Measurements from ENCODE around the gene PRDX2.

The PRDX2 gene

DNA sequence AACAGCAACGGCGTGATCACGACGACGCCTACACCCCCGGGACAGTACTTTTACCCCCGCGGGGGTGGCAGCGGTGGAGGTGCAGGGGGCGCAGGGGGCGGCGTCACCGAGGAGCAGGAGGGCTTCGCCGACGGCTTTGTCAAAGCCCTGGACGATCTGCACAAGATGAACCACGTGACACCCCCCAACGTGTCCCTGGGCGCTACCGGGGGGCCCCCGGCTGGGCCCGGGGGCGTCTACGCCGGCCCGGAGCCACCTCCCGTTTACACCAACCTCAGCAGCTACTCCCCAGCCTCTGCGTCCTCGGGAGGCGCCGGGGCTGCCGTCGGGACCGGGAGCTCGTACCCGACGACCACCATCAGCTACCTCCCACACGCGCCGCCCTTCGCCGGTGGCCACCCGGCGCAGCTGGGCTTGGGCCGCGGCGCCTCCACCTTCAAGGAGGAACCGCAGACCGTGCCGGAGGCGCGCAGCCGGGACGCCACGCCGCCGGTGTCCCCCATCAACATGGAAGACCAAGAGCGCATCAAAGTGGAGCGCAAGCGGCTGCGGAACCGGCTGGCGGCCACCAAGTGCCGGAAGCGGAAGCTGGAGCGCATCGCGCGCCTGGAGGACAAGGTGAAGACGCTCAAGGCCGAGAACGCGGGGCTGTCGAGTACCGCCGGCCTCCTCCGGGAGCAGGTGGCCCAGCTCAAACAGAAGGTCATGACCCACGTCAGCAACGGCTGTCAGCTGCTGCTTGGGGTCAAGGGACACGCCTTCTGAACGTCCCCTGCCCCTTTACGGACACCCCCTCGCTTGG, 9.3 kb downstream of the PRDX2 start:
- peak; percentile 65 to 74 for DNase-seq

DNA sequence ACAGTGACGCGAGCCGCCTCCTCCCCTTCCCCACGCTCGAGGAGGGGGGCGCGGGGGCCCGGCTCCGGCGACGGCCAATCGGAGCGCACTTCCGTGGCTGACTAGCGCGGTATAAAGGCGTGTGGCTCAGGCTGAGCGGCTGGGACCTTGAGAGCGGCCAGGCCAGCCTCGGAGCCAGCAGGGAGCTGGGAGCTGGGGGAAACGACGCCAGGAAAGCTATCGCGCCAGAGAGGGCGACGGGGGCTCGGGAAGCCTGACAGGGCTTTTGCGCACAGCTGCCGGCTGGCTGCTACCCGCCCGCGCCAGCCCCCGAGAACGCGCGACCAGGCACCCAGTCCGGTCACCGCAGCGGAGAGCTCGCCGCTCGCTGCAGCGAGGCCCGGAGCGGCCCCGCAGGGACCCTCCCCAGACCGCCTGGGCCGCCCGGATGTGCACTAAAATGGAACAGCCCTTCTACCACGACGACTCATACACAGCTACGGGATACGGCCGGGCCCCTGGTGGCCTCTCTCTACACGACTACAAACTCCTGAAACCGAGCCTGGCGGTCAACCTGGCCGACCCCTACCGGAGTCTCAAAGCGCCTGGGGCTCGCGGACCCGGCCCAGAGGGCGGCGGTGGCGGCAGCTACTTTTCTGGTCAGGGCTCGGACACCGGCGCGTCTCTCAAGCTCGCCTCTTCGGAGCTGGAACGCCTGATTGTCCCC, 10.1 kb downstream of the PRDX2 start, which contains the start of gene JUNB:
Gene JUNB, plus strand, starts transcription at position 142 of the 706 bp plus-strand sequence. Its CDS starts 286 bp downstream, at position 428.
- peak; percentile 99 for DNase-seq

DNA sequence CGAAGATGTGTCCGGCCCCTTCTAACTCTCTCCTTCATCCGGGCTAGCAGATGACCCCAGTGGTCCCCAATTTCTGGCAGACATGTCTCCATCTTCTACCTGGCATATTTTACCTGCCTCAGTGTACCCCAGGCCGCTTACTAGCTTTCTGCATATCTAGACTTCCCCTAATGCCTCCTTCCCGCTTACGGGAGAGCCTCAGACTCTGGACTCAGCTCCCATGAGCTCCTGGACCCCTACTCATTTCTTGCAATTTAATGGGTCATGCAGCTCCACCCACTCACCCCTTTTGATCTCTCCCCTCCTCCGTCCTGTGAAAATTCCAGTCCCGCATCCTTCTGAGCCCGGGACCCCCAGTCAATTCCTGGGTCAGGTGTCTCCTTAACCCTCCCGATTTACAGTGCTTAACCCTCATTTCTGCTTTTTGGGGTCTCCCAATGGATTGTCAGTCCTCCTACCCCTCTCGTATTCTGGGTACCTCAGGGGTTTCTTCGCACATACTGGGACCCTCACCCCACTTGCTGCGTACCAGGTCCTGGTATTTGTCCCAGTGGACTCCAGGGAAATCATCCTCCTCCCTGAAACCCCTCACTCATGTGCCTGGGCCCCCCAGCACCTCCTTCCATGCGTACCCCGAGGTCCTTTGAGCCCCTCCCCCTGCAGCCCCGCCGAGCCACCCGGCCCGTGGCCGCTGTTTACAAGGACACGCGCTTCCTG, 10.8 kb downstream of the PRDX2 start:
- peak in 1 of 2 donors; percentile 44 for DNase-seq

DNA sequence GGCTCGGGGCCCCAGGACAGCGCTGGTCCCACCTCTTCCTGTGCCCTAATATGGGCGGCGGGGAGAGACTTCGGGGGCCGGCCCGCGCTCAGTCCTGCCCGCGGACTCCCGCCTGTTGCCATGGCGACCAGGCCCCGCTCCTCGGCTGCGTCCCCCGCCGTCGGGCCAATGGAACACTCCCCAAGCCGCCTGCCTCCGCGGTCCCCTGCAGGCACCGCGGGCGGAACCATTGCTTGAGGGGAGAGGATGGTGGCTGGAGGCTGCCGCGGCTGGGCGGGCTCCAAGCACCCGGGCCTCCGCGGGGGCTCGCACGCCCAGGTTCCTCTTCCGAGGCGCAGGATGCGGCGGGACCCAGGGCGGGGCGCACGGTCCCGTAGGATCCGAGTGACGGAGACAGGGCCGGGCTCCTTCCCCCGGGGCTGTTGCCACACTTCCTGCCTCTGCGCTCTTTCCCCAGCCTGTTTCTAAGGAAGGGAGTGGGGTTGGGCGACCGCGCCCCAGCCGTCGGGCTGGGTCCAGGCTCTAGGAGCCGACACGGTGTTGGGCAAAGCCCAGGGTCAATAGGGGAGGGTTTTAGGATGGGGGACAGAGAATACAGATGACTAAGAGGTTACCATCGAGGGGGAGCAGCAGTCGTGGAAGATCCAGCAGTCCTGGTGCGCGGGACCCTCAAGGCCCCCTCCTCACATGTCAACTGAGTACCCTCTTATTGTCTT, 11.5 kb downstream of the PRDX2 start:
- DNase-seq: peak; percentile 98

DNA sequence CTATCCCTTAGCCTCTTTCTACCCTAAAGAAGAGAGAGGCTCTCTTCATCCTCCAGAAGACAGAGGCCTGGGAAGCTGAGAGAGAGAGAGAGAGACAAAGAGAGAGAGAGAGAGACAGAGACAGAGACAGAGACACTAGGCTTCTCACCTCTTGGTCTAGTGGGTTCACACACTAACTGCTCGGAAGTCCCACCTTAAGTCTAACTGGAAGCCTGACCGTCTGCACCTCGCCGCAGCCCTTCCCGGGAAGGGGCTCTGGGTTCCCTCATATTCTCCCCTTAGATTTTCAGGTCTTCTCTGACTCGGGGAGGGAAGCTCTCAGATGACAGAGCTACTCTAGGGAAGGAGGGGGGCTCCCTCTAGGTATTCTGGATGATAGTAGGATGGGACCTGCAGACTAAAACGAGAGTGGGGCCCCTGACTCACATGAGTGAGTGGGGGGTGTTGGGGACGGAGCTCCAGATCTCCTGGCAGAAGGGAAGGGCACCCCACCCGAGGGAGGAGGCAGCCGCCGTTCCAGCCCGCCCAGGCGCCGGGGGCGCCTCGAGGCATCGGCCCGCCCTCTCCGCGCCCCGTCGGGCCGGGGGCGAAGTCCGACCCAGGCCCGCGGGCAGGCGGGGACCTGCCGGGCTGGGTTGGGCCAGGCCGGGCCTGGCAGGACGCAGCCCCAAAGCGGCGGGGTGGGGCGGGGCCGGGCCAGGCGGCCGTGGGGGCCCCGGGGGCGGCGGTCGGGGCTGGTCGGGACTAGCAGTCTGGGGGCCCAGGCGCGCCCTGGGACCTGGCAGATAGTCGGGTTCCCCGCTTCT, 12.3 kb downstream of the PRDX2 start:
- peak in 1 of 2 donors; percentile 34 for DNase-seq

DNA sequence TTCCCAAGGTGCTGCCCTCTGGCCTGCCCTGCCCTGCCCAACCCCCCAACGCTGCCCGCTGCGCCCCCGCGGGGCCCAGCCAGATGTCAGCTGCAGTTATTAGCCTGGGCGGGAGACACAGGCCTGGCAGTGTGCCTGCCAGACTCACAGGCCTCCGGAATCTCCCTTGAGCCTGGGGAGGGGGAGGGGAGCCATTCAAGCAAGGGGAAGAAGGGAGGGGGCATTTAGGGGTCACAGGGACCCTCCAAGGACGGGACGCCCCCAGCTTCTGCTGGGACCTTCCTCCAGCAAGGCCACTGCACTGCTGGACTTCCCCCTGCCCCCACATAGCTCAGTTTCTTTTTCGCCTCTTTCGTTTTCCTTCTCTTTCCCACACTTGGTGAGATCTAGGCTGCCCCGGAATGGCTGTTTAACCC, 12.9 kb downstream of the PRDX2 start:
- DNase-seq: peak; percentile 82 to 85

DNA sequence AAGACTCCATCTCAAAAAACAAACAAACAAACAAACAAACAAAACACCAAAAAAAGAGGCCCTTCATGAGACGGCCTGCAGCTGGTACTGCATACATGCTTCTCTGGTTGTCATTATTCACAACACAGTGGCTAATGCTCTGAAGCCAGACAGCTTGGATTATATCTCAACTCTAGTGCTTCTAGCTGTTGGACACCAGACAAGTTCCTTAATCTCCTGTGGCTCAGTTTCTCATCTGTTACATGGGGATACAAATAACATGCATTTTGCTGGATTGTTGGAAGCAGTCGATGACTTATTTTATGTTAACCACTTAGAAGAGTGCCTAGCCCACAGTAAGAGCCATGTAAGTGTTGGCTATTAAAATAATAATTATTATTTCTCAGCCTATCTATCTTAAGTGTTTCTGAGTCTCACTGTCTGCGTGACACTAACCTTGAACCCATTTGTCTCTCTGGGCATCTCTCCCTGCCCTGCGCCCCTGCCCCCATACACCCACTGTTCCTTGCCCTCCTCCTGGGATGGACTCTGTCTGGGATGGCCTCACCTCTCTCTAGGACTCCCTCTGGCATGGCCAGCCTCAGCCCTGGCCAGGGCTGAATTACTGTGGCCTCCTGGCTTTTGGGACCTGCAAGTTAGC, 13.4 kb downstream of the PRDX2 start:
- no peak for DNase-seq

DNA sequence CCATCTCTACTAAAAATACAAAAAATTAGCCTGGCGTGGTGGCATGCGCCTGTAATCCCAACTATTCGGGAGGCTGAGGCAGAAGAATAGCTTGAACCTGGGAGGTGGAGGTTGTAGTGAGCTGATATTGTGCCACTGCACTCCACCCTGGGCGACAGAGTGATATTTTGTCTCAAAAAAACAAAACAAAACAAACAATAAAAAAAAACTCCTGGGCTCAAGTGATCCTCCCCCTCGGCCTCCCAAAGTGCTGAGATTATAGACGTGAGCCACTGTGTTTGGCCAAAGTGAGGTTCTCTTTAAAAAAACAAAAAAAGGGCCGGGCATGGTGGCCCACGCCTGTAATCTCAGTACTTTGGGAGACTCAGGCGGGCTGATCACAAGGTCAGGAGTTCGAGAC, 14.1 kb downstream of the PRDX2 start:
- no peak for DNase-seq

DNA sequence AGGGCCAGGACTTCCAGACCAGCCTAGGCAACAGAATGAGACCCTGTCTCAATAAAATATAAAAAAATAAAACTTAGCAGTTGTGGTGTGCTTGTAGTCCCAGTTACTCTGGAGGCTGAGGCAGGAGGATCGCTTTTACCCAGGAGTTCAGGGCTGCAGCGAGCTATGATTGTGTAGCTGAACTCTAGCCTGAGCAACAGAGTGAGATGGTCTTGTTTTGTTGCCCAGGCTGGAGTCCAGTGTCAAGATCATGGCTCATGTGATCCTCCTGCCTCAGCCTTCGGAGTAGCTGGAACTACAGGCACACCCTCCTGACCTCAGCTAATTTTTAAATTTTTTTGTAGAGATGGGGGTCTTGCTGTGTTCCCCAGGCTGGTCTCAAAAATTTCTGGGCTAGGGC, 14.6 kb downstream of the PRDX2 start:
- no peak for DNase-seq

DNA sequence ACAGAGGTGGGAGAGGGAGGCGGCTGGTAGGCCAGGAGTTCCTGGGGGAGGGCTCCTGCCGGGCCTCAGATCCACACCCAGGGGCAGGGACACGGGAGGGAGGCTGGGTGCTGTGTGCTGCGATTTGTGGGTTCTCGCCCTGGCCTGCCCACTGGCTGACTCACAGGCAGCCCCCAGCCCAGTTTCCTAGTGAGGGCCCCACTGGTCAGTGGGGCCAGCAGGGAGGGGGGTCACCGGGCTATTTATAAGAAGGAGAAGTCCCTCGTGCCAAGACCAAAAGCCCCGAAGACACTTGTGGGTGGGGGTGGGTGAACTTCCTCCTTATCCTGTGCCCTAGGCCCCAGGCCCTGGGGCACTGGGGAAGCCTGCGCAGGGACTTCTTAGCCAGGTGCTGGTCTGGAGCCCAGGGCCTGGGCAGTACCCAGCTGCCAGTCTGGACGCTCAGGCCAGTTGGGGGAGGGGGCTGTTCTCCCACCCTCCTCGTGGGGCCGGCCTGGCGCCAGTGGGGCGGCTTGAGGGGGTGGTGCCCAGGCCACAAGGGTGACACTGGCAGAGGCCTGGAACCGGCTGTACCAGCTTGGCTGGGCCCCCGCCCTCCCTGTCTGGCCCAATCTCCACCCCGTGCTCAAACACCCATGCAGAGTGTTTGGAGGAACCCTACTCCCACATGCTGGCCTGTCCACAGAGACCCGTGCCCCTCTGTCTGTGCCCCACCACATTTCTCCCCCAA, 15.3 kb downstream of the PRDX2 start:
- peak; percentile 55 to 82 for DNase-seq

DNA sequence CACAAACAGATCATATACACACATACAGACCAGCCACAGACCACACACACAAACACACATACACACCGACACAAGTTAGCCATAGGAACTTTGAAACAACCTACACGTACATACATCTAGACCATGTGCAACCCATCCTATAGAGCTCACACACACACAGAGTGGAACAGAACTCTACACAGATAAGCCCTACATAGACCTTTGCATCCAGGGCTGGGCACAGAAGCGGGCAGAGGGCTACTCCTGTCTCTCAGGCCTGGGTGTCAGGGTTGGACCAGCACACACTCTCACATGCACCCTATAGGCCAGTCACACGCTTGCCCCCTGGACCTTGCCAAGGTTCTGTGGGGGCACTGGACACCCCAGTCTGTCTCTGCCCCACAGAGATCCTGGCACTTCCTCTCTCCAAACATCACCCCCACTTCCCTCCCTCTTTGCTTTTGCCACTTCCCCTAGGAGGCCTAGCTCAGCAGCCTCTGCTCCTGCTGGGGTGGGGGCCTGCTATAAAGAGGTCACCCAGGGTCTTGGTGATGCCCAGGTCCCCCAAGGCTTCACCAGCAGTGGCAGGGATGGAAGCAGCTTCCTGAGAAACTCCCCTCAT, 16.1 kb downstream of the PRDX2 start:
- DNase-seq: peak; percentile 39 to 42

DNA sequence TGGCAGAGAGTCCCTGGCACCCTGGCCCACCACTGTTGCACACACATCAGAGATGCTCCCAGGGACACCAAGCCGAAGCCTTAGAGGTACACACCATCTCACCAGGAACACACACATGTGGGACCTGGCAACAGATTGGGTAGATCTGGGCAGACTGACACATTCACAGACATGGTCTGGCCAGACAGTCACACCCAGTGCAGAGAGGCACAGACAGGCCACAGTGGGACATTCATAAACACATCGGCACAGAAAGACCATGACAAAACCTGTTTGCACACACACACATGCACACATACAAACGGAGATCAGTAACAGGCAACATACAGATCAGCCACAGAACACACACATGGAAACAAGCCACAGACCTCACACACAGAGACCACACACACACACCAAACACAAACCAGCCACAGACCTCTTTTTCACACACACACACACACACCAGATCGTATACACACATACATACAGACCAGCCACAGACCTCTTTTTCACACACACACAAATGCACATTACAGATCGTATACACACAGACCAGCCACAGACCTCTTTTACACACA, 16.6 kb downstream of the PRDX2 start:
- peak; percentile 66 to 81 for DNase-seq

DNA sequence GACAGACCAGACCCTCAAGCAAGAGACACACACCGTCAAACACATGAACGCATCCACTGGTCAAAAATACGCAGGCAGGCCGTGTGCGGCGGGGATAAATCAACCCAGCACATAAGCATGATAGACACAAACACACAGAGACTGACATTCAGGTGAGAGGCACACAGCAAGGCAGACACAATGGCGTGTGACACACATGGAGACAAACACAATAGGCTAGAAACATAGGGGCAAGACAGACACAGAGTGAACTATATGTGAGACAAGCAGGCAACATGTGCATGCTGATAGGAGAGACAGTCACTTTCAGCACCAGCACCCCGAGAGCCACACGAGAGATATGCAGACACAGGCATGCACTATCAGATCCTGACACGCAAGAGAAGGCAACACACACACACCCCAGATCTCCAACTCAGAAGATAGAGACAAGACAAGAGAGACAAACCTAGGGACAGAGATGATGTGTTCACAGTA, 17.2 kb downstream of the PRDX2 start:
- DNase-seq: peak in 1 of 2 donors; percentile 52

DNA sequence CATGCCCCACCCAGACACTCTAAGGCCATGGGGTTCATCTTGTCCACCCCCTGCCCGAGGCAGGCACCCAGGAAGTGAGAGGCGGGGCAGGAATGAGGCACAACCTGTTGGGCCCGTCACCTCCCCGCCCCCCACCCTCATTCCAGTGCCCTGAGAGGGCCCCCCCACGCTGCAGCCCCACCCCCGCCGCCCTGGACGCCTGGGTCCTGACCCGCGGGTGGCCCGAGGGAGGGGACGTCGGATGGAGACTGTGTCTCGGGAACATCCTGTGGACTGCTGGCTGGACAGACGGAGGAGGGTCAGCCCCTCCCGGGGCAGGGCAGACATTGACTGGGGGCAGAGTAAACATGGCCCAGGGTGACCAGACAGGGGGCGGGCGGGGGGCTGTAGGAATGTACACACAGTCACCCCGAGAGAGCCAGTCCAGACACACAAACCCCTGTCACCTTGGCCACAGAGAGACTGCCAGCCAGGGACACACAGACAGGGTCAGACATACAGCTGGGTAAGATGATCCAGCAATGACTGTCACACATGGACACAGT, 17.7 kb downstream of the PRDX2 start:
- DNase-seq: peak; percentile 43 to 57

DNA sequence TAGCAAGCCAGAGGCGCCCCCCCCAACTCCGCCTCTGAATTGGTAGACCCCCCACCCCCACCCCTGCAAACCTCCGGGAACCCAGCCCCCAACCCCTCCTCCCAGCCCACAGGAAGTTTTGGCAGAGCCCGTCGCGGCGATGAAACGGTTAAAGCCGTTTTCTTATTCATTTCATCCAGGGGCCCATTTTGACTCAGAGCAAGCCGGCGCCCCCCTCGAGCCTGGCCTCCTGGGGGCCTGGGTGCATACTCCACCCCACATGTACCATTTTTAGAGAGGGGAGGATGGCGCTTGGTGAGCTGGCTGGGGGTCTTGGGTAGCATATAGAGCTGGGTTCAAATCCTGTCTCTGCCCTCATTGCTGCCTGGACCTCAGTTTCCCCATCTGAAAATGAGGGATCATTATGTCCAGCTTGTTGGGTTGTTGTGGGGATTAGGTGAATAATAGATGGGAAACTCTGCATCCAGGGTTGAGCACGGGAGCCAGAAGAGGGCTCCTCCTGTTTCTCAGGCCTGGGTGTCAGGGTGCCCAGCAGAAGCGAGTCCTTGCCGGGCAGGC, 18.2 kb downstream of the PRDX2 start:
- DNase-seq: peak in 1 of 2 donors; percentile 51

DNA sequence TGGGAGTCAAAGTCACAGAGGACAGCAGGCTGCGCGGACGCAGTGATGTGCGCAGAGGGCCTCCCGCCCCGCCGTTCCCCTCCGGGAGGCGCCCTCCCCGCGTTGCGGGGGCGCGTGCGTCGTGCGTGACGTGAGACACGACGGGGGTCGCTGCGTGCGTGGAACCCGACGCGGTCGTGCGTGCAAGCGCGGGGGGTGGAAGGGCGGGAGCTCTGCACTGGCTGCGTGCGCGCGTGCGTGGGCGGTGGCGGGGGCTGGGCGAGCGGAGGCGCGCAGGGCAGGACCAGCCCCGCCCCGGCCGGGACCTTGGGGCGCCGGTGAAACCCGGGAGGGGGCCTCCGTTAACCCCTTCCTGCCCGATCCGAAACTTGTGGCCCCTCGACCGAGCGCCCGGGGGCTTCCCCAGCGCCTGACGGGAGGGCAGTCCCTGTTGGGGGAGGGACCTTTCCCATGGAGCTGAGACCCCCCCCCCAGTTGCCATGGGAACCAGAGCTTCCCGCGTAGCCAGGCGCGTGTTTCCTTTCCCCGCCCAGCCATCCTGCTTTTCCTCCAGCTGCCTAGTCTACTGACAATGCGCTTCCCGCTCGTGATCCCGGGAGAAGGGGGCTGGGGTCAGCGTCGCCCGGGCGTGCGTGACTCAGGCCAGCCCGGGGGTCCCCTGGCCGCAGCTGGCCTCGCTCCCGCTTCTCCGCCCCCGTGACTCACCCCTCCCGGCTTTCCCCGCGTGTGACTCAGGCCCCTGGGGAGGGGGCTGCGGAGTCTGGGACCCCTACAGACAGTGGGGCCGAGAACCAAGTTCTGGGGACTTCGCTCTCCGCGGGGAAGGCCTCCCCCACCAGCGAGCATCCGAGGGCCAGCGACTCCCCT, 18.9 kb downstream of the PRDX2 start:
- peak; percentile 94 to 95 for DNase-seq

DNA sequence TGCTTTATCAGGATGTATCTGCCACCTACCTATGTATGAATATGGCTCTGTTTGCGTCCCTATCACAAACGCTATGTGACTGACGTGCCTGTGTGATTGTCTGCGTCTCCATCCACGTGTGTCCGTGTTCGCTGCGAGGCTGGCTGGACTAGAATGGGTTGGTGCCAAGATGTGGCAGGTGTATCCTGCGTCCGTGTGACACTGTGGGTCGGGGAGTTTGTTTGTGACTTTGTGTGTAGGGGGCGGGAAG, 19.5 kb downstream of the PRDX2 start:
- DNase-seq: no peak

Data from CD4-positive, alpha-beta T cell treated with Interferon alpha-2 for 1 hour (primary cell).